Panc1 (cell line): ENCODE data around the gene RAB3B.

ENCODE experiments used
- SIN3A ChIP-seq: IDR thresholded peaks from 2 replicates; pipeline ENCODE4 v1.6.1; 2012; ENCODE audit warnings: low read depth, mild to moderate bottlenecking, low read length, moderate library complexity, borderline replicate concordance; ENCODE audit not compliant: insufficient read depth
- TF ChIP-seq, protein P1 (sequence below): fragments of 450-650 bp; IDR thresholded peaks from 2 replicates; pipeline ENCODE4 v1.5.1; 2017; ENCODE audit warnings: mild to moderate bottlenecking
- TF ChIP-seq, protein P2 (sequence below), 2 experiments: IDR thresholded peaks; 2 replicates each; pipeline ENCODE4 v1.6.1; 2011 to 2012; ENCODE audit warnings: low read depth in 2 of 2, control low read depth in 1 of 2, low read length in 1 of 2, mild to moderate bottlenecking in 1 of 2, moderate library complexity in 1 of 2; ENCODE audit not compliant: insufficient read depth in 1 of 2

DNA sequence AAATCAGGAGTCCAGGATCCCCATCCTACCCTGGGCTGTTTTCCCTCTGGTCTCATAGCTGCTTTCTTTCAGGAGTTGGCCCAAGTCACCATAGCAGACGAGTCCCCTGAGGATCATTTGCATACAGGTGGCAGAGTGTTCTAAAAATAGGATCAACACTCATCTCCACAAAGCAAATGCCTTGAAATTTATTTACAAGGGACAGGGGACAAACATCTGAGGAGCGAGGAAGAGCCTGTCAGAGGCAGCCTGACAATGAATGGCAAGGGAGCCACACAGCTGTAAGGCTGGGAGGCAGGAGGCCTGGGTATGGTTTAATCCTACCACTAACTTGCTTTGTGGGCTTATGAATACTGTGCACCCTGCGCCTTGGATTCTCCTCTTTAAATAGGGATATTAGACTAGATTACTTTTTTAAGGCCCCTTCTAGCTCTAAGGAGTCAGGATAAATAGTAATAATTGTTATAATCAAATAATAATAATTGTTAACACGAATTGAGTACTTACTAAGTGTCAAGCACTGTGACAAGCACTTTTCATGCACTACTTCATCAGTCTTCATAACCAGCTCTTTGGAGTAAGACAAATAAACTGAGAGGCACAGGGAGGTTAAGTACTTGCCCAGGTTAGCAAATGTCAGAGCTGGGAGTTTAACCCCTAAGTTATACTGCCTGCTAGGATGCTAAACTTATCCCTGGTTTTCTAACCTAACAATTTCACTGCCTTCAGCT lies 34.5 kb downstream of the RAB3B start:
- TF ChIP-seq, protein P1, sequence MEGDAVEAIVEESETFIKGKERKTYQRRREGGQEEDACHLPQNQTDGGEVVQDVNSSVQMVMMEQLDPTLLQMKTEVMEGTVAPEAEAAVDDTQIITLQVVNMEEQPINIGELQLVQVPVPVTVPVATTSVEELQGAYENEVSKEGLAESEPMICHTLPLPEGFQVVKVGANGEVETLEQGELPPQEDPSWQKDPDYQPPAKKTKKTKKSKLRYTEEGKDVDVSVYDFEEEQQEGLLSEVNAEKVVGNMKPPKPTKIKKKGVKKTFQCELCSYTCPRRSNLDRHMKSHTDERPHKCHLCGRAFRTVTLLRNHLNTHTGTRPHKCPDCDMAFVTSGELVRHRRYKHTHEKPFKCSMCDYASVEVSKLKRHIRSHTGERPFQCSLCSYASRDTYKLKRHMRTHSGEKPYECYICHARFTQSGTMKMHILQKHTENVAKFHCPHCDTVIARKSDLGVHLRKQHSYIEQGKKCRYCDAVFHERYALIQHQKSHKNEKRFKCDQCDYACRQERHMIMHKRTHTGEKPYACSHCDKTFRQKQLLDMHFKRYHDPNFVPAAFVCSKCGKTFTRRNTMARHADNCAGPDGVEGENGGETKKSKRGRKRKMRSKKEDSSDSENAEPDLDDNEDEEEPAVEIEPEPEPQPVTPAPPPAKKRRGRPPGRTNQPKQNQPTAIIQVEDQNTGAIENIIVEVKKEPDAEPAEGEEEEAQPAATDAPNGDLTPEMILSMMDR, result no peak
- TF ChIP-seq, protein P2, sequence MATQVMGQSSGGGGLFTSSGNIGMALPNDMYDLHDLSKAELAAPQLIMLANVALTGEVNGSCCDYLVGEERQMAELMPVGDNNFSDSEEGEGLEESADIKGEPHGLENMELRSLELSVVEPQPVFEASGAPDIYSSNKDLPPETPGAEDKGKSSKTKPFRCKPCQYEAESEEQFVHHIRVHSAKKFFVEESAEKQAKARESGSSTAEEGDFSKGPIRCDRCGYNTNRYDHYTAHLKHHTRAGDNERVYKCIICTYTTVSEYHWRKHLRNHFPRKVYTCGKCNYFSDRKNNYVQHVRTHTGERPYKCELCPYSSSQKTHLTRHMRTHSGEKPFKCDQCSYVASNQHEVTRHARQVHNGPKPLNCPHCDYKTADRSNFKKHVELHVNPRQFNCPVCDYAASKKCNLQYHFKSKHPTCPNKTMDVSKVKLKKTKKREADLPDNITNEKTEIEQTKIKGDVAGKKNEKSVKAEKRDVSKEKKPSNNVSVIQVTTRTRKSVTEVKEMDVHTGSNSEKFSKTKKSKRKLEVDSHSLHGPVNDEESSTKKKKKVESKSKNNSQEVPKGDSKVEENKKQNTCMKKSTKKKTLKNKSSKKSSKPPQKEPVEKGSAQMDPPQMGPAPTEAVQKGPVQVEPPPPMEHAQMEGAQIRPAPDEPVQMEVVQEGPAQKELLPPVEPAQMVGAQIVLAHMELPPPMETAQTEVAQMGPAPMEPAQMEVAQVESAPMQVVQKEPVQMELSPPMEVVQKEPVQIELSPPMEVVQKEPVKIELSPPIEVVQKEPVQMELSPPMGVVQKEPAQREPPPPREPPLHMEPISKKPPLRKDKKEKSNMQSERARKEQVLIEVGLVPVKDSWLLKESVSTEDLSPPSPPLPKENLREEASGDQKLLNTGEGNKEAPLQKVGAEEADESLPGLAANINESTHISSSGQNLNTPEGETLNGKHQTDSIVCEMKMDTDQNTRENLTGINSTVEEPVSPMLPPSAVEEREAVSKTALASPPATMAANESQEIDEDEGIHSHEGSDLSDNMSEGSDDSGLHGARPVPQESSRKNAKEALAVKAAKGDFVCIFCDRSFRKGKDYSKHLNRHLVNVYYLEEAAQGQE (IDR thresholded peaks at IDR 0.05; ENCODE audit: insufficient read depth in 1 of 2, low read depth in 2 of 2, low read length in 1 of 2), result no peak
- no peak for TF ChIP-seq SIN3A
